GM18508 (cell line): ENCODE results near the gene S100A7A.
"Not testable (repeated sequence)": the region's sequence is repeated elsewhere in the genome, so short reads cannot be mapped to it uniquely, and the experiment has no call there.

ENCODE experiments used
- ATAC-seq: cut with Tn5 transposase; IDR thresholded peaks from one replicate; pipeline ENCODE4 v1.9.1; 2021; ENCODE audit warnings: moderate number of reproducible peaks; ENCODE audit not compliant: insufficient read depth, unreplicated experiment

Gene S100A7A

DNA sequence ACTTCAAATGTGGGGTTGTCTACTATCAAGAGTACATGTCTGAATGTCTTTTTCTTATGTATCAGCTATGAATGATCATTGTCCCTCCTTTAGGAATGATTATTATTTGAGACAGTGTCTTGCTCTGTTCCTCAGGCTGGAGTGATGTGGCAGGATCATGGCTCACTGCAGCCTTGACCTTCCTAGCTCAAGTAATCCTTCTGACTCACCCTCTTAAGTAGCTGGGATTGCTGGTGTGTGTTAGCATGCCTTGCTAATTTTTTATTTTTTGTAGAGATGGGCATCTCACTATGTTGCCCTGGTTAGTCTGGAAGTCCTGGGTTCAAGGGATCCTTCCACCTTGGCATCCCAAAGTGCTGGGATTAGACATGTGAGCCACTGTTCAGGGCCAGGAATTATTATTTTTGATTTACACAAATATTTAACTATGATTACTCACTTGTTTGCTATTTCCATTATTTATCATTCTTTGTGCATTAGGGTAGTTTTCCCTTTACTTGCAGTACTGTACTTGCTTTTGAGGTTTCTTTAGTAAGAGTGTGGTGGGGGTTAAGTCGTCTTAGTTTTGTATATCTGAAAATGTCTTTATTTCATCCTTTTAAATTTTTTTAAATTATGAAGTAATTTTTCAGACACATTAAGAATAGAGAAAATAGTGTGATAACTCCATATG is 31.3 kb downstream of the S100A7A start:
- no peak for ATAC-seq

DNA sequence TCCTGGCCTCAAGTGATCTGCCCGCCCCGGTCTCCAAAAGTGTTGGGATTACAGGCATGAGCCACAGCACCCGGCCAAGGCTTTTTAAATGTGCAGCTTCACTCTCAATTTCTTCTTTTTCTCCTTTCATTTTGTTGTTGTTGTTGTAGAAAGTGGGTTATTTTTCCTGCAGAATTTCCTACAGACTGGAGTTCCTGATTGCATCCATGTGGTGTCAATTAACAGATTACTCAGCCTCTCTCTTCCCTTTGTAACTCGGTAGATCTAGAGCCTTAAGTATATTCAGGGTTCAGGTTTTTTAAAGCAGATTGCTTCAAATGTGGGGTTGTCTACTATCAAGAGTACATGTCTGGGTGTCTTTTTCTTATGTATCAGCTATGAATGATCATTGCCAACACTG is 32.5 kb downstream of the S100A7A start:
- ATAC-seq, result not testable (repeated sequence)

- ATAC-seq, result no peak
Measured at GRCh38 chr1:153456396-153456795, 40.1 kb downstream of the S100A7A start.

- ATAC-seq, result no peak
Measured at GRCh38 chr1:153459655-153460054, 43.3 kb downstream of the S100A7A start.

DNA sequence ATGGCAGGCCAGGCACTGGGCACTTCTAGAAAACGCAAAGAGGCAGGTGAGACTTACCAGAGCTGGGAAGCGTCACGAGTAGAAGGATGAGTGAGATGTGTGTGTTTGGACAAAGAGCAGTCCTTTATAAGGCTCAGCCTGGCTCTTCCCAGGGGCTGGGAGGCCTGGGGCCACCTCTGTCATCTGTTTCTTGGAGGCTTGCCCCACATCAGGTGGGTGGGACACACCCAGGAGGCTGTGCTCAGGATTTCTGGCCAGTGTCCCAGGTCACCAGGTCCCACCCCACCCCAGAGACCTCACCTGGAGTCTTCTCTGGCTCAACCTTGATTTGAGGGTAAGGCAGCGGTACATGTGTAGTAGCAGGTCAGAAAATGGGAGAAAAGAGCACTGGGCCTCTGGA is 44.2 kb downstream of the S100A7A start, which contains the start of gene S100A7:
S100A7 (minus strand) TSS at position 101 of the 400 bp plus-strand sequence. CDS start 1,638 bp downstream, outside the sequence.
- ATAC-seq, result no peak

GRCh38 chr1:153462741-153463140 is 46.4 kb downstream of the S100A7A start:
- ATAC-seq, result not testable (repeated sequence)

DNA sequence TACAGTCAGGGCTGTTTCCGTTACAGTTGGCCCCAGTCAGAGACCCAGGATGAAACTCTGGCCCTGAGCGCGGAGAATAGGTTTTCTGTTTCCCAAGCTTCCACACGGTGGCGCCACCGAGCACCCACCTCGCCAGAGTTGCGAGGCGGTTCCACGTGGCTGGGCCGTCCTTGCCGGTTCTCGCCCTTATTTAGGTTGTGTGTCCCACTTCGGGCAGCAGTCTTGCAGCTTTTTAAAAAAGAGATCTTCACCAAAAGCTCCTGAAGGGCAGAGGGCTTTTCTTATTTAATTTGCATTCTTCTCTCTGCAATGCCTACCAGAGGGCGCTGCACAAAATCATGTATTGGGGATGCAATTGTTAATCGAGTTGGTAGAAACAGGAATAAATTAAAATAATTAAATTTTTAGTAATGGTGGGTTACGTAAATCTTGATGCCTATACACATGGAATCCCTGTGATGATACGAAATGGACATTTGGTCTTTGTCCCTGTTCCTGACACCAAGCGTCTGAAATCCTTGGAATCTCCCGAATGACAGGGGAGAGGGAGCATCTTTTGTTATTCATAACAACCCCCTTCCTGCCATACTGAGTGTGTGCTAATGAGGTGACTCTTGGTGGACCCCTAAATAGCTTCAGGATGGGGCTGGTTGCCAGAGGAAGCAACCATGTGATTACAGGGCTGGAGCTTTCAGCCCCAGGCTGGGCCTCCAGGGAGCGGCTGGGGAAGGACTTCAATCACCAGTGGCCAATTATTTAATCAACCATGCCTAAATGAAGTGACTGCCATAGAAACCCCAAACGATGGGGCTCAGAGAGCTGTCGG is 49.7 kb downstream of the S100A7A start:
- no peak for ATAC-seq

DNA sequence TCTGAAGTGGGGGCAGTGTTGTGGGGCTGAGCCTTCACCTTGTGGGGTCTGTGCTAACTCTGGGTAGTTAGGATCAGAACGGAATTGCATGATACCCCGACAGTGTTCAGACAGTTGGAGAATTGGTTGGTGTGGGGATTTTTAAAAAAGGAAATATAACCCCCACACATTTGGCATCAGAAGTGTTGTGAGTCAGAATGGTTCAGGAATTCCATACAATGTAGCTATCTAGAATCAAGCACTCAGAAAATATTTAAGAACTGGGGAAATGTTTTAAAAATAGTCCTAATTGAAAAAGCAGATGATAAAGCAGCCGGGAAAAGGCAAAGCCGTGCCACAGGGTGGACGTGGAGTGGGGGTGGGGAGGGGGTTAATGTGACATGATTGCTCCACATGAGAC is 50.6 kb downstream of the S100A7A start:
- no peak for ATAC-seq

GRCh38 chr1:153470707-153471106 is 54.4 kb downstream of the S100A7A start:
- ATAC-seq, result no peak
